Osteoblast (primary cell): ENCODE measurements around the gene CRY1. TPM values are rescaled to one million over a fixed set of nuclear protein-coding genes. Genes with fewer than 3 reads are reported as not detected.
A peak's percentile ranks its signal among the peaks of the same experiment; 100 is the strongest.

Experiments used
- DNase-seq: peaks from one replicate; pipeline ENCODE4 v3.0.0; 2011; ENCODE audit warnings: low spot score, mixed read lengths; ENCODE audit not compliant: insufficient read length; ENCODE audit errors: missing footprints
- H2AFZ ChIP-seq: 2 replicates; pipeline ENCODE4 v1.6.0; 2011; ENCODE audit warnings: mild to moderate bottlenecking, low read length
- H3K27ac ChIP-seq: 2 replicates; pipeline ENCODE4 v1.5.1; 2011; ENCODE audit warnings: mild to moderate bottlenecking, low read depth, low read length, moderate library complexity
- H3K27me3 ChIP-seq: 2 replicates; pipeline ENCODE4 v1.6.0; 2012; ENCODE audit warnings: mild to moderate bottlenecking, control low read depth, inconsistent platforms, low read length, moderate library complexity; ENCODE audit not compliant: insufficient read depth
- H3K36me3 ChIP-seq: 2 replicates; pipeline ENCODE4 v1.5.1; 2011; ENCODE audit warnings: mild to moderate bottlenecking, low read length, control low read depth, moderate library complexity; ENCODE audit not compliant: insufficient read depth
- H3K4me1 ChIP-seq: 2 replicates; pipeline ENCODE4 v1.5.1; 2011; ENCODE audit warnings: mild to moderate bottlenecking, low read length, control low read depth, moderate library complexity; ENCODE audit not compliant: insufficient read depth
- H3K4me2 ChIP-seq: 2 replicates; pipeline ENCODE4 v1.6.0; 2011; ENCODE audit warnings: mild to moderate bottlenecking, low read length; ENCODE audit not compliant: insufficient read depth
- H3K4me3 ChIP-seq: fragments of 200-600 bp; sonication (generic); 3 replicates; pipeline ENCODE4 v1.5.1; 2012; ENCODE audit warnings: mild to moderate bottlenecking, low read length, inconsistent platforms; ENCODE audit not compliant: insufficient read depth
- H3K79me2 ChIP-seq: 2 replicates; pipeline ENCODE4 v1.6.0; 2012; ENCODE audit warnings: mild to moderate bottlenecking, low read length, control low read depth, inconsistent platforms; ENCODE audit not compliant: insufficient read depth
- H3K9me3 ChIP-seq: 2 replicates; pipeline ENCODE4 v1.5.1; 2011; ENCODE audit warnings: low read depth, low read length, control low read depth
- H4K20me1 ChIP-seq: 2 replicates; pipeline ENCODE4 v1.6.0; 2012; ENCODE audit warnings: mild to moderate bottlenecking, low read length, control low read depth; ENCODE audit not compliant: insufficient read depth
- total RNA-seq: library from RNA; depleted of rRNA; stranded (reverse); fragments of >200 nt; gene quantifications from 2 replicates; pipeline ENCODE4 v1.2.3, GENCODE V29; 2012
- TF ChIP-seq, protein P1 (sequence below): IDR thresholded peaks from 2 replicates; pipeline ENCODE4 v1.5.1; 2011; ENCODE audit warnings: mild to moderate bottlenecking, low read depth, low read length, moderate library complexity; ENCODE audit errors: extremely low read depth

CRY1 gene
- total RNA-seq, 1 donor, result 18.1 TPM

DNA sequence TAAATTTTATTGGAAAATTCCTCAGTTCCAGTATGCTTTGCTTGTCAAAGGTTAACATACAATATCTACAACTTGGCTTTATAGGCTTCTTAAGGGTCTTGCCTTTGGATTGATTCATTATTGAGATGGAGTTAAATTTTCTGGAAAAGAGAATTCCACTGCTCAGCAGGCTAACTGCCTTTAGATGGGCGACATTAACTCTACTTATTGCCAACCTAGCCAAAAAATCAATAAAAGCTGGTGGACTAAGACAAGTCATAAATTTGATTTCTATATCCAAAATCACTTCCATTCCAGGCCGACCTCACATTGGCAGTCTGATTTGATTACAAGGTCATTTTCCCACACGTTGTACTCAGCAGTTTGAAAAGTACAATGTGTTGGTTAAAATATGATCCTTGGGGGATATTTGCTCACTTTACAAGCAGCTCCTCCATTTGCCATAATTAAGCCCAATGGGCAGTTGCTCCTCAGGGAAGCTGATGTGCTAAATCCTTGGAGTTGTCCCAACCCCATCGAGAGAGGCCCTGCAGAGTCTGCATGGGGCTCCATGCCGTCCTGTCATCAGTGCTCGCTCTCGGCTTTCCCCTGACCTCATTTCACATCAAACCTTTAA is 36.1 kb upstream of the CRY1 start:
- Histone ChIP-seq H3K9me3 (no peaks in the 10 kb centered on the region), H3K4me3 (no peak overlapping the region), H3K4me2 (no peak overlapping the region), H3K27ac (no peak overlapping the region), H2AFZ (peak overlapping the region; percentile 26), H3K4me1 (no peaks in the 10 kb centered on the region), H3K79me2 (no peaks in the 10 kb centered on the region), H3K27me3 (peaks cover 9% of the 10 kb centered on the region), H4K20me1 (no peaks in the 10 kb centered on the region), H3K36me3 (no peaks in the 10 kb centered on the region)
- TF ChIP-seq, protein P1, sequence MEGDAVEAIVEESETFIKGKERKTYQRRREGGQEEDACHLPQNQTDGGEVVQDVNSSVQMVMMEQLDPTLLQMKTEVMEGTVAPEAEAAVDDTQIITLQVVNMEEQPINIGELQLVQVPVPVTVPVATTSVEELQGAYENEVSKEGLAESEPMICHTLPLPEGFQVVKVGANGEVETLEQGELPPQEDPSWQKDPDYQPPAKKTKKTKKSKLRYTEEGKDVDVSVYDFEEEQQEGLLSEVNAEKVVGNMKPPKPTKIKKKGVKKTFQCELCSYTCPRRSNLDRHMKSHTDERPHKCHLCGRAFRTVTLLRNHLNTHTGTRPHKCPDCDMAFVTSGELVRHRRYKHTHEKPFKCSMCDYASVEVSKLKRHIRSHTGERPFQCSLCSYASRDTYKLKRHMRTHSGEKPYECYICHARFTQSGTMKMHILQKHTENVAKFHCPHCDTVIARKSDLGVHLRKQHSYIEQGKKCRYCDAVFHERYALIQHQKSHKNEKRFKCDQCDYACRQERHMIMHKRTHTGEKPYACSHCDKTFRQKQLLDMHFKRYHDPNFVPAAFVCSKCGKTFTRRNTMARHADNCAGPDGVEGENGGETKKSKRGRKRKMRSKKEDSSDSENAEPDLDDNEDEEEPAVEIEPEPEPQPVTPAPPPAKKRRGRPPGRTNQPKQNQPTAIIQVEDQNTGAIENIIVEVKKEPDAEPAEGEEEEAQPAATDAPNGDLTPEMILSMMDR, result no peak
- no peak for DNase-seq

DNA sequence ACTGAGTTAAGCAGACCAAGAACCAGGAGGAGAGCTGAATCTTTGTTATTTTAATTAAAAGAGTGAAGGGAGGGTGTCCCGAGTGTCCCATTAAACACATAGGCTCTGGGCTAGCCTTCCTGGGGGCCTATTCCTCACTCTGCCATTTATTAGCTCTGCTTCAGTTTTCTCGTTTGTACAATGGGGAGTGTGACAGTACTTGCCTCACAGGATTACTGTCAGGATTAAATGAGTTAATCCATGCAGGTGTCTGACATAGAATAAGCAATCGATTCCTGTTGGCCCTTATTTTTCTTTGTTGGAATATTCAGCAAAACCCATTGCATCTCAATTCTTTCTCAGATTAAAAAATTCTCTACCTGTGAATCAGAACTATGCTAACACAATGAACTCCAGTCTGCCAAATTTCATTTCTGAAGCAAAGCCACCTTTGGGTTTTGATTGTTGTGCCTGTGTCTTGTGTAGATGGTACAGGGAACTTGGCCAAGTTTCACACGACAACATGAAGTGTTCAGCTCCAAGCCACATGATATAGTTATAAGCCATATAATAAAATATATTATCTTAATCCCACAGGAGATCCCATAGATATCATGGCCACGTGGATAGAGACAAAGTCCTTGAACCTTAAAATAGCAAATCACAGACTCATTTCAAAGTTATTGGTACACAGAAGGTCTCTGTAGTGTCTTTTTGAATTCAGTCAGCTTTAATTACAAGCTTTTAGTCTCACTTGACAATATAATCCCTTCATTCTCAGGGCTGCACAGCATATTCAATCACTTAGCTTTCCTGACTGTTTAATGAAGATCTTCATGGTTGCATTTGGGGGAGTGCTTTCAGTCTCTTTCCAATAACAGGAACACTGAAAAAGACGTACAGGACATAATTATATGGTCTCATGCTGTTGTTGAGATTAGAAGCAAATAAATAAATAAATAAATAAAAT is 34.4 kb upstream of the CRY1 start:
- TF ChIP-seq, protein P1, result no peak

DNA sequence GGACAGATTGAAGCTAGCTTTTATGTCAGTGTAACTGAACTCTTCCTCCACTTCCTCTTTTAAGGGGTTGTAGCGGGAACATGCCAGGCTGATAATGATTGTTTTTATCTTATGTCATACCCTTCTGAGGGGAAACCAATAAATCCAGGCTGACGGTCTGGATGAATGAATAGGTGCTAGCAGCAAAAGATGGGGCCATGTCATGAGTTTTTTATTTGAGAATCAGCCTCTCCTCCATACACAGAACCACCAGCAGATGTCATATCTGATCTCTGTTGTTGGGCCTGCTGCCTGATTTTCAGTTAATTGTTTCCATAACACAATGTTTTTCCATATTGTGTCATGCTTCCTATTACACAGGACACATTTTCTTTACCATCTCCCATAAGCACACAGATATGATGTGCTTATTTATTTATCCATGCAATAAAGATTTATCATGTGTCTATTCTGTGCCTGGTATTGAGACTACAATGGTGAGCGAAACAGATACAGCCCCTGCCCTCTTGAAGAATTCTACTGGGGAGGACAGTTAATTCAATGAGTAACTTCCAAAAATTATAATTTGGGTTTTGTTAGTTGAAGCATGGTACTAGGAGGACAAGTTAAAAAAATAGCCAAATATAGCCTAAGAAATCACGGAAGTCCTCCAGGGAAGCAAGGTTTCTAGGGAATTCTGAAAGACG is 33.6 kb upstream of the CRY1 start:
- TF ChIP-seq, protein P1, result peak; percentile 46
- DNase-seq, result peak; percentile 34
- Histone ChIP-seq H3K9me3 (no peaks in the 10 kb centered on the region), H3K27me3 (peaks cover 11% of the 10 kb centered on the region), H3K79me2 (no peaks in the 10 kb centered on the region), H2AFZ (no peak overlapping the region), H3K36me3 (no peaks in the 10 kb centered on the region), H3K4me1 (no peaks in the 10 kb centered on the region), H3K4me2 (no peak overlapping the region), H4K20me1 (no peaks in the 10 kb centered on the region), H3K4me3 (no peak overlapping the region), H3K27ac (no peak overlapping the region)

More for the DNA sequence above, 34.4 kb upstream of the CRY1 start:
- Histone ChIP-seq H3K36me3 (no peaks in the 10 kb centered on the region), H3K4me2 (no peak overlapping the region), H3K79me2 (no peaks in the 10 kb centered on the region), H2AFZ (no peak overlapping the region), H3K27ac (no peak overlapping the region), H3K9me3 (no peaks in the 10 kb centered on the region), H3K27me3 (peaks cover 5% of the 10 kb centered on the region), H3K4me1 (no peaks in the 10 kb centered on the region), H3K4me3 (no peak overlapping the region), H4K20me1 (no peaks in the 10 kb centered on the region)
- DNase-seq, result no peak
